ENCODE results near the gene RNASE8.
A peak's percentile ranks its signal among the peaks of the same experiment; 100 is the strongest.

Gene RNASE8

DNA sequence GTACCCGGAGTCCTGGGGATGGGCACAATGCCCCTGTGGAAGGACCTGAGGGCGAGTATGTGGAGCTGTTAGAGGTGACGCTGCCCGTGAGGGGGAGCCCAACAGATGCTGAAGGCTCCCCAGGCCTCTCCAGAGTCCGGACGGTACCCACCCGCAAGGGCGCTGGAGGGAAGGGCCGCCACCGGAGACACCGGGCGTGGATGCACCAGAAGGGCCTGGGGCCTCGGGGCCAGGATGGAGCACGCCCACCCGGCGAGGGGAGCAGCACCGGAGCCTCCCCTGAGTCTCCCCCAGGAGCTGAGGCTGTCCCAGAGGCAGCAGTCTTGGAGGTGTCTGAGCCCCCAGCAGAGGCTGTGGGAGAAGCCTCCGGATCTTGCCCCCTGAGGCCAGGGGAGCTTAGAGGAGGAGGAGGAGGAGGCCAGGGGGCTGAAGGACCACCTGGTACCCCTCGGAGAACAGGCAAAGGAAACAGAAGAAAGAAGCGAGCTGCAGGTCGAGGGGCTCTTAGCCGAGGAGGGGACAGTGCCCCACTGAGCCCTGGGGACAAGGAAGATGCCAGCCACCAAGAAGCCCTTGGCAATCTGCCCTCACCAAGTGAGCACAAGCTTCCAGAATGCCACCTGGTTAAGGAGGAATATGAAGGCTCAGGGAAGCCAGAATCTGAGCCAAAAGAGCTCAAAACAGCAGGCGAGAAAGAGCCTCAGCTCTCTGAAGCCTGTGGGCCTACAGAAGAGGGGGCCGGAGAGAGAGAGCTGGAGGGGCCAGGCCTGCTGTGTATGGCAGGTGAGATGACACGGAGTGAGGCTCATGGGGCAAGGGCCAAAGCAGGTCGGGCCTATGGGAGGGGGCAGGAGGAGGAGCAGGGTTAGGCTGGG is 17.0 kb downstream of the RNASE8 start:
- no peak for DNase-seq

DNA sequence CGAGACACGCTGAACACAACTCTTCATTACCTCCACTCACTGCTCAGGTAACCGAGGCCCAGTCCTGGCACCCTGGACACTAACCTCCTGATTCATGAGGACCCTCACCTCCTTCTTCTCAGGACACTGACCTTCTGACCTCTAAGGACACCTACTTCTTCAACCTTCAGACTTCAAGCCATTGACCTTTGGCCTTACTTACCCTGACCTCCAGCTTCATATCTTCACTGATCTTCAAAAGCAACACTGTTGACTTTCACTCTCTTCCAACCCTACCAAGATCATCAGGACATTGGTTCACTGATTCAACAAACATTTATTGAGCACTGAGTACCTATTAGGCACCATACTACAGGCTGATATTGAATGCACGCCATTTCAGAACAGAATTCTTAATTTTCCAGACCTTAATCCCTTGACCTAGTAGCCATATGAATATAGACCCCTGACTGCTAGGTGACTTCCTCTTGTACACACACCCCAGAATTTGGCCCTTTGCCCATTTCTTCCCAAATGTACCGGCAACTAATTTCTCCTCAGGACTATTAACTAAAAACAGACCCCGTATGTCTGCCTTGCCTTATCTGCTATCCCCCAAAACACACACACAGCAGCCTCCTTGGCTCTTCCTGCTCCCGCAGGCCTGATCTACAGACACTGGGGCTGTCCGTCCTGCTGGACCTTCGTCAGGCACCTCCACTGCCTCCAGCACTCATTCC is 18.3 kb downstream of the RNASE8 start:
- DNase-seq: no peak

DNA sequence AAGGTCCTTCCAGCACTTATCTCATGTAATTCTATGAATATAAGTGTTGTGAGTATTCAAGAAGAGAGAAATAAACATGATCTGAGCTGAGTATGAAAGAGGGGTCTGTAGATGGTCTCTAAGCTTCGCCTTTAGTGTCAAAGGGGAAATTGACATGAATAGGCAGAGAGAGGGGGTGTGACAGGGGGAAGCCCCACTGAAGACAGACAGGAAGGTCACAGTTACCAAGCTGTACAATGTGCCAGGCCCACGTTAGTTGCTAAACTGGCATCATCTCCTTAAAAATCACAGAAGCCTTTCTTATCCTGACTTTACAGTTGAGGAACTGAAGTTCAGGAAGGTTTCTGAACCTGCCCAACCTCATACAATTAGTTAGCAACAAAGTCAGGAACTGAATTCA is 20.1 kb downstream of the RNASE8 start:
- DNase-seq: no peak

DNA sequence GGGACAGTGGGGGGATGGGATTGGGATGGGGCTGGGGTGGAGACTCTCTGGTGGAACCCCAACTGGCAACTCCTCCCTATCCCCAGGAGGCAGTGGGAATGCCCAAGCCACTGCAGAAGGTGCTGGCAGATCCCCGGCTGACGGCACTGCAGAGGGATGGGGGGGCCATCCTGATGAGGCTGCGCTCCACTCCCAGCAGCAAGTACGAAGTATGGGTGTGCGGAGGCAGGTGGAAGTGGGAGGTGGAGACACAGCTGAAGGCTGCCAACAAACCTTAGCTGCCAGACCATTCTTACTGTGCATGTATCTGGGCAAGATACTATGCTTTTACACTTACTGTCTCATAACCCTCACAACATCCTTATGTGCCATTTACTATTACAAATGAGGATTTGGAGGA is 20.7 kb downstream of the RNASE8 start:
- no peak for DNase-seq

DNA sequence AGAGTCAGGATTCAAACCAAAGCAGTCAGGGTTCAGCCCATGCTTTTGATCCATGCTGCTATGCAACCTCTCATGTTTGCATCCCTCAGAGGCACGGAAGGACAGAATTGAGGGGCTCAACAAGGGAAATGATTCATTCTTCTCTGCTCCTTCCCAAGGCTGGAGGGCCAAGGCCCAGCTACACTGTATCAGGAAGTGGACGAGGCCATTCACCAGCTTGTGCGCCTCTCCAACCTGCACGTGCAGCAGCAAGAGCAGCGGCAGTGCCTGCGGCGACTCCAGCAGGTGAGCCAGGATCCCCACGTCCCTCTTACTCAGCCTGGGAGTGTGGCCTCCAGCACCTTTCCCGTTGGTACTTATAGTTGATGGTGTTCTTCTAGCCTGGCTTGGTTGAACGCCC is 21.1 kb downstream of the RNASE8 start:
- no peak for DNase-seq

DNA sequence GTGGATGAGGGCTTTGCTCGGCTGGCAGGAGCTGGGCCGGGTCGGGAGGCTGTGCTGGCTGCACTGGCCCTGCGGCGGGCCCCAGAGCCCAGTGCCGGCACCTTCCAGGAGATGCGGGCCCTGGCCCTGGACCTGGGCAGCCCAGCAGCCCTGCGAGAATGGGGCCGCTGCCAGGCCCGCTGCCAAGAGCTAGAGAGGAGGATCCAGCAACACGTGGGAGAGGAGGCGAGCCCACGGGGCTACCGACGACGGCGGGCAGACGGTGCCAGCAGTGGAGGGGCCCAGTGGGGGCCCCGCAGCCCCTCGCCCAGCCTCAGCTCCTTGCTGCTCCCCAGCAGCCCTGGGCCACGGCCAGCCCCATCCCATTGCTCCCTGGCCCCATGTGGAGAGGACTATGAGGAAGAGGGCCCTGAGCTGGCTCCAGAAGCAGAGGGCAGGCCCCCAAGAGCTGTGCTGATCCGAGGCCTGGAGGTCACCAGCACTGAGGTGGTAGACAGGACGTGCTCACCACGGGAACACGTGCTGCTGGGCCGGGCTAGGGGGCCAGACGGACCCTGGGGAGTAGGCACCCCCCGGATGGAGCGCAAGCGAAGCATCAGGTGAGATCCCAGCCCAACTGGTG is 24.0 kb downstream of the RNASE8 start:
- no peak for DNase-seq

DNA sequence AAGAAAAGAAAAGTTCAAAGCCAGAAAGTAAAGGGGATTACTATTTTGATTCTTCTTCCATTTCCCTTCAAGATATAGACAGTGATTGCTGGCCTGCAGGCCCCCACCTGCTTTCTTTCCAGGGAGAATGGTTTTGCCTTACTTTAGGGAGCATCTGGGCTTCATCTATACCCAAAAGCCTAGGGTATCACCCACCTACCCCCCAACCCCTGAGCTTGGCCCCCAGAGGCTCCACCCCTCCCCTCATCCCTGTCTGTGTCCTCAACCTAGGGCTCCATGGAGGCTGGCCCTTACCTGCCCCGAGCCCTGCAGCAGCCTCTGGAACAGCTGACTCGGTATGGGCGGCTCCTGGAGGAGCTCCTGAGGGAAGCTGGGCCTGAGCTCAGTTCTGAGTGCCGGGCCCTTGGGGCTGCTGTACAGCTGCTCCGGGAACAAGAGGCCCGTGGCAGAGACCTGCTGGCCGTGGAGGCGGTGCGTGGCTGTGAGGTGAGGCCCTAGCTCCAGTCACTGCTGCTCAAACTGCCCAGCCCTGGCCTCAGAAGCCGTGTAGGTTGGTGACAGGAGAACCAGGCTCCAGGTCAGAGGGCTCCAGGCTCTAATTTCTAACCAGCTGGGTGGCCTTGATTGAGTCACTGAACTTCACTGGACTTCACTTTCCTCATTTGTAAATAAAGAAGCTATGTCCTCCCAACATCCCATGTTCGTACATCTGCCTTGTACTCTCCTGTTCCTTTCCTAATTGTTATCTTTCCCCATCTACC is 26.1 kb downstream of the RNASE8 start:
- DNase-seq: no peak

DNA sequence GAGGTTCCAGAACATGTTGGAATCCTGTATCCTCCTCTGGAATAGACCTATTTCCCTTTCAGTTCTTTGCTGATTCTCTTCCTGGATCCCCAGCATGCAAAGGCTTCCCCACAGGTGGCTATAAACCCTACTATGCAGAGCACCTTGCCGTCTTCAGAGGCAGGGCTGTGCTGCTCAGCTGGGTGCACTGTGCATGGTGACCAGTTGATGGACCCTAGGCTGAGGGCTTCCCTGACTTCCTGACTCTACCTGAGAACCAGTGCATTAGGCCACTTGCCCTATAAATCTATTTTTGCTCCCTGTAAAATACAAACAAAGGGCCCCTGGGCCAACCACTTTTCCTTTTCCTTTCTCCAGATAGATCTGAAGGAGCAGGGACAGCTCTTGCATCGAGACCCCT is 26.8 kb downstream of the RNASE8 start:
- no peak for DNase-seq

DNA sequence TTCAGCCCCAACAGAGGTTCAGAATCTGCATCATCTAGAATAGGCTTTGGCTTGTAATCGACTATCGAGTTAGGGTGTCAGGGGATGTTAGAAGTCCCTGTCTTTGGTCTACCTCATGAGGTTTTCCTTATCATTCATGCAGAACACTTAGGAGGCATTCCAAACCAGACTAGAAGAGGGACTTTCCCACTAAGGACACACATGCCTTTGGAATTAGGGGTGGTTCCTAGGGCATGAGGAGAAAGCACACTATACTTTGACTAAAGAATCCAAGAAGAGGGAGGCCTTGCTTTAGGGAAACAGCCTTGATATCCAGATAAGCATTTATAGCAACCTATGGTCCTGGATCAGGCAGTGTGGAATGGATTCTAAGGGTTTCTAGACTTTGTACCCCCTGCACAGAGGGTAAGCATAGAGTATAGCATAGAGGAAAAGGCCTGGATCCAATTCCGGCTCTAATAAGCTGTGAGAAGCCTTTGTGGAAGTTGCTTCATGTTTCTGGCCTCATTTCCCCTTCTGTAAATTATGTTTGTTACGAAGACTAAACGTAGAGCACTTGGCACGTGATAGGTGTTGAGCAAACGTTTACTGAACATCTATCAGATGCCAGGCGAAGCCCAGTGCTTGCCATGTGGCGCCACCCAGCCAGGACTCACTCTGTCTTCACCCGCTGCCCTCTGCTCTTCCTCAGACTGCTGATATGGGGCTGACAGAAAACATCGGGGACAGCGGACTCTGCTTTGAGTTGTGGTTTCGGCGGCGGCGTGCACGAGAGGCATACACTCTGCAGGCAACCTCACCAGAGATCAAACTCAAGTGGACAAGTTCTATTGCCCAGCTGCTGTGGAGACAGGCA is 27.6 kb downstream of the RNASE8 start:
- peak; percentile 91 for DNase-seq

DNA sequence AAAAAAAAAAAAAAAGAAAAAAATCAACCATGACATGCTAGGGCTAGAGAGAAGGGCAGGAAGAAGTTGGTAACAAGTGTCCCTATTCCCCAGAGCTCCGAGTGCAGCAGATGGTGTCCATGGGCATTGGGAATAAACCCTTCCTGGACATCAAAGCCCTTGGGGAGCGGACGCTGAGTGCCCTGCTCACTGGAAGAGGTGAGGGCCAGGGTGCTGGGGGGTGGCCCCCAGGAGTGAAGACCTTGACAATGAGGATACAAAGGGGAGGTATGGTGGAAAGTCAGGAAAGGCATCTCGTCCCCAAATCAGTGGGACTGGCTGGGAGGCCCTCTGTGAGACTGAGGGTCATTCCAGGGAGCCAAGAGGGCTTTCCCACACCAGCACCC is 29.3 kb downstream of the RNASE8 start:
- no peak for DNase-seq

DNA sequence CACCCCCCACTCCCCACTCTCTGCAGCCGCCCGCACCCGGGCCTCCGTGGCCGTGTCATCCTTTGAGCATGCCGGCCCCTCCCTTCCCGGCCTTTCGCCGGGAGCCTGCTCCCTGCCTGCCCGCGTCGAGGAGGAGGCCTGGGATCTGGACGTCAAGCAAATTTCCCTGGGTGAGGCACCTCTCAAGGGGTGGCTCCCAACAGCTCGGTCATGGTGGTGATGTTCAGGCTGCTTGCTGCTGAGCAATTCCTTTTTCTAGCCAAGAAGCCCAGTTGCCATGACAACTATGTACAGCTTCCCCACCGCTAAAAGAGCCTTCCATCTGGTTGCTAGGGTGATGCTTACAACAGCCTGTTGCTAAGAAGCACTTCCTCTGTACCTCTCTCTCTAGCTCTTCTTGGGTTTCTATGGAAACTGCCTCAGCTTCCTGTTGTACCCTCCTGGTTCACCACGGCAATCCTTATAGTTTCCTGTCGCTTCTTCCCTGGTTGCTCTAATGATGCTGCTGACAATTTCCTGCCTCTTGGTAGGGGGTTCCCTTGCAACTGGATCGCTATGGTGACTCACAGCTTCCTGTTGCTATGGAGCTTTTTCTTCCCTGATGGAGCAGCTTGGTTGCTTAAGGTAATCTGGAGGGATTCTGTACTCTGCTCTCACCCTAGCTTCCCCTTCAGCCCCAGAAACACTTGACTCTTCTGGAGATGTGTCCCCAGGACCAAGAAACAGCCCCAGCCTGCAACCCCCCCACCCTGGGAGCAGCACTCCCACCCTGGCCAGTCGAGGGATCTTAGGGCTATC is 29.9 kb downstream of the RNASE8 start:
- peak; percentile 82 for DNase-seq

DNA sequence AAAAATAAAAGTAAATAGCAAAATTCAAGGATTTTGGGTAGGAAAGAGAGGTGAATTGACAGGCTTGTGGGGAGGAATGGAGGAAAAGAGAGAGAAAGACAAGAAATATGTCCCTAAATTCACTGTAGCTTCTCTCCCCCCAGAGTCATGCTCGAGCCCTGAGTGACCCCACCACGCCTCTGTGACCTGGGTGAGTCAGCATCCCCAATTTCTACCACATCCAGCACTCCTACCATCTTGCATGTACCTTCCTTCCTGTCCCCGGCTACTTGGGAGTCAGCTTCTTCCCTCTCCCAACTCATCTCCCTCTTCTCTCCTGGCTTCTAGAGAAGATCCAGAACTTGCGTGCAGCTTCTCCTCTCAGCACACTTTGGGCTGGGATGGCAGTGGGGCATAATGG is 31.1 kb downstream of the RNASE8 start:
- no peak for DNase-seq

DNA sequence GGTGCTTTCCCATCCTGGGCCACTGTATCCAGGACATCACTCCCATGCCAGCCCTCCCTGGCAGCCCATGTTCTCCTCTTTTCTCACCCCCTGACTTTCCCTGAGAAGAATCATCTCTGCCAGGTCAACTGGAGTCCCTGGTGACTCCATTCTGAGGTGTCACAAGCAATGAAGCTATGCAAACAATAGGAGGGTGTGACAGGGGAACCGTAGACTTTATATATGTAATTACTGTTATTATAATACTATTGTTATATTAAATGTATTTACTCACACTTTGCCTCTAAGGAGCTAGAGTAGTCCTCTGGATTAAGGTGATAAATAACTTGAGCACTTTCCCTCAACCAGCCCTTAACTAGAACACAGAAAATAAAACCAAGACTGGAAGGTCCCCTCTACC is 31.6 kb downstream of the RNASE8 start:
- no peak for DNase-seq

DNA sequence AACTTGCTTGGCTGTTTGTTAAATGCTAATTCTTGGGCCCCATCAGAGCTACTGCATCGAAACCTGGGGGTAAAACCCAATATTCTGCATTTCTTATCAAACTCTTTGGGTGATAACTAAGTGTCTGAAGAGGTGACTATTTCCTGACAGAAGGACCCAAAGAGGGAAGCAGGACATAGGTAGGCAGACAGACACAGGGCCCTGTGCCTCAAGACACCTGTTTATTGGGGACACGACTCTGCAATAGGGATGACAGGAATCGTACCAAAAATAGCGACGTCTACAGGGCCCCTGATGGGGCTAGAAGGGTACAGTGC is 32.2 kb downstream of the RNASE8 start:
- no peak for DNase-seq

DNA sequence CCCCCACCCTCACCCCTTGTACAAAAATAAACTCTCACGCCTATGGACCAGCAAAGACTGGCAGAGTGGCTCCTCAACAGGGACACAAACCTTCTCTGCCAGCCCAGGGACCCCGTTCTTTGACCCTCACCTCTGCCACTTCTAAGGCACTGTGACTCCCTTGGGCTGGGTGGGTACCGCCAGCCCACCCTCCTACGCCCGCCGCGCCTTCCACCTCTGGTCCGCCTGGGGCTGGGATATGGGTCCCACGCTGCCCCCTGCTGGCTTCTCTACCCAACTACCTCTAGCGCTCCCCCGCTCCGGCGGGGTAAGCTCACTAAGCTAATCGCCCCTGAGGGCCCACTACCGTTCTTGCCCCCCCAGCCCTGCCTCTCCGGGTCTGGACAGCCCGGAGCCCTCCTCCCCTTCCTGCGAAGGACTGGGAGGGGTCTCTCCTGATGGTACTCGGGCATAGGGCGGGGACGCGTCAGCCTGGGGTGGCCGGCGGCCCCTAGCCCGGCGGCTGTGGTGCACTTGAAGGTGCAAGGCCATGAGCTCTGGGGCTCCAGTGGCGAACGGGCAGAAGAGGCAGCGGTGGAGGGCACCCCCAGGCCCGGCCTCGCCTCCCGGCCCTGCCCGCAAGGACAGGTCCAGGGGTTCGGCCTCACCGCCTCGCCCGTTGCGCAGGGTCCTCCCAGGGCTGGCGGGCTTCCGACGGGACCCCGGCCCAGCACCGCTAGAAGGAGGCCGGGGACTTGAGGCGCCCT is 32.7 kb downstream of the RNASE8 start:
- DNase-seq: no peak

DNA sequence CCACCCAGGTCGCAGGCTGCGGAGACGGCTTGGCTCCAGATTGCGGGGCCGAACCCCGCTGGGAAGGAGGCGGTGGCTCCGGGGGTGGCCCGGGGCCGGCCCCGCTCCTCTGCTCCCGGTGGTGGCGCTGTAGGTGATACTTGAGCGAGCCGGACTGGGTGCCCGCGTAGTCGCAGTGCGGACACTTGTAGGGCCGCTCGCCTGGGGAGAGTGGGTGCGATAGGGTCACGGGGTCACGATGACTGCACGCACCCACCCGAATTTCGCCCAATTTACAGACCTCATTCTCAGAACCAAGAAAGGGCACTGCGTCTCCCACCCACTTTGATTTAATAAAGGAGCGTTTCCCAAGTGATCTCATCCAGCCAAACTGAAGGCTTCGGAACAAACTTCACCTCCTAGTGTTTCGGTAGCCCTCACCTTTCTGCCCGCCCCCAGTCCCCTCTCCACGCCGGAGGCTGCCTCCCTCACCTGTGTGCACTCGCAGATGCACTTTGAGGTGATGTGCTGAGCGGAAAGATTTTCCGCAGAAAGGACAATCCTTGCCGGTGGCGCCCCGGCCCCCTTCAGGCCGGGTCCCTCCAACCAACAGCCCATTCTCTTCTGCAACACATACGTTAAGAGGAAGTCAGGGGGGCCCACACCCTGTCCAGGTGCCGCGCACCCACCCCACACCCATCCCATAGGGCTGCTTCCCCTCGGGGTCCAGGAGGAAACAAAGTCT is 33.5 kb downstream of the RNASE8 start:
- DNase-seq: no peak

DNA sequence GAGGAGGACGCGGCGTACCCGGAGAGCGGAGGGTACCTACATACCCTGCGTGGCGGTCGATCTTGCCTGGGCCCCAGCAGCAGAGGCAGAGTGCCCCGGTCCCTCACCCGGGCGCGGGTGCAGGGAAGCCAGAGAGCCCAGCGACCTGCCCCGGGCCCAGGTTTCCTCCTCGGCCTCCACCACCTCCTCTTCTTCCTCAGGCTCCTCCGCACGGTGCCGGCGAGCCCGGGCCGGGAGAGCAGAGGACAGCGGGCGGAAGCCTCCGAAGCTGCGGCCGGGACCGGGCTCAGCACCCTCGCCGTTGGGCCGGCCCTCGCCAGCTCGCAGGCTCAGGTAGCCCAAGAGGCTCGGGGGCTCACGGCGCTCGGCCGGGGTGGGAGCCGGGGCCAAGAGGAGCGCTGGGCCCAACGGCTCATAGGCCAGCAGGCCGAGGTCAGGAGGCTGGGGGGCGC is 34.2 kb downstream of the RNASE8 start:
- no peak for DNase-seq

DNA sequence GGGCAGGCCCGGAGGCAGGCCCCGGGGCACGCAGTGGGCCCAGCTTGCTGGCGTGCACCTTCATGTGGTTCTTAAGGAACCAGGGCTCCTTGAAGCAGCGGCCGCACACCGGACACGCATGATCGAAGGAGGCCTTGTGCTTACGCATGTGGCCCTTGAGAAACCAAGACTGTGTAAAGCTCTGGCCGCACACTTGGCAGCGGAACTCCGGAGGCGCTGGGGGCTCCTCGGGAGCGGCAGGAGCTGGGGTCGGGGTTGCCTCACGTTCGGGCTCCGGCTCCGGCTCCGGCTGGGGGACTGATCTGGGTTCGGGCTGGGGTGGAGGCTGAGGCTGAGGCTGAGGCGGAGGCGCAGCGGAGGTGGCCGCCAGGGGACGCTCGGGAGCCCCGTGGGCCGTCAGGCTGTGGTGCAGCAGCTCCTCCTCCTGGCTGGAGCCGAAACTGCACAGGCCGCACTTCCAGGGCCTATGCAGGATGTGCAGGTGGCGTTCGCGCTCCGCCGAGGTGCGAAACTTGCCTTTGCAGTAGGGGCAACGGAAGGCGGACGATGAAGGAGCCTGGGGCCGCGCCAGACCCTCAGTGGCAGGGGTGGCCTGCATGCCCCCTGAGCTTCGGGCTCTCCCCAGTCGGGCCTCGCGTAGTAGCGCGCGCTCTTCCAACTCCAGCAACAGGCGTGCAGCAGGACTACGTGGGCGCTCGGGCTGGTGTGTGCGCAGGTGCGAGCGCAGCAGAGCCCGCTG is 34.8 kb downstream of the RNASE8 start:
- peak; percentile 63 for DNase-seq

DNA sequence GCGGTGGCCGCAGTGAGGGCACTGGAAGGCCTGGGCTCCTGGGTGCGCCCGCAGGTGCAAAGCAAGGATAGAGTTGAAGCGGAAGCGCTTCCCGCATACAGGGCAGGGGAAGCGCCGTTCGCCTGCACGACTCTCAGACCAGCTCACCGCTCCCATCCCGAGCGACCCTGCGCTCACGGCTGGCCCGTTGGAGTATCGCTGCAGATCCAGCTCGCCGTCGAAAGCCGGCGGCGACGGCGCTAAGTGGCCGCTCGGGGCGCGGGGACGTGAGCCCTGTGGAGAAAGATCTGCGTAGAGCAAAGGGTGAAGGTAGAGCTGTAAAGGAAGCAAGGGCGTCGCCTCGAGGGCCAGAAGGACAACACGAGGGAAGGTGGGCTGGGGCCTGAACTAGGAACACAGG is 35.4 kb downstream of the RNASE8 start:
- no peak for DNase-seq

All from kidney glomerular epithelial cell (primary cell).